ENCODE data around the gene BCOR.
A peak's percentile ranks its signal among the peaks of the same experiment; 100 is the strongest.

Gene BCOR

GRCh38 chrX:40013266-40014195 is 84.2 kb downstream of the BCOR start:
- peak; percentile 59 for DNase-seq

- no peak for DNase-seq
These were observed 84.9 kb downstream of the BCOR start for GRCh38 chrX:40012868-40013265.

GRCh38 chrX:40012039-40012867 is 85.5 kb downstream of the BCOR start:
- no peak for DNase-seq

GRCh38 chrX:40011322-40012038 is 86.3 kb downstream of the BCOR start:
- DNase-seq, result no peak

- DNase-seq, result no peak
These were observed 87.0 kb downstream of the BCOR start for GRCh38 chrX:40010550-40011321.

GRCh38 chrX:40009890-40010289 is 87.9 kb downstream of the BCOR start:
- DNase-seq, result no peak

- no peak for DNase-seq
These were observed 88.3 kb downstream of the BCOR start for GRCh38 chrX:40009462-40009851.

- DNase-seq, result no peak
These were observed 88.8 kb downstream of the BCOR start for GRCh38 chrX:40008791-40009461.

- DNase-seq, result no peak
These were observed 89.7 kb downstream of the BCOR start for GRCh38 chrX:40007756-40008705.

GRCh38 chrX:40007131-40007755 is 90.5 kb downstream of the BCOR start:
- DNase-seq, result no peak

- DNase-seq, result no peak
These were observed 91.4 kb downstream of the BCOR start for GRCh38 chrX:40006106-40007017.

GRCh38 chrX:40005292-40006011 is 92.3 kb downstream of the BCOR start:
- DNase-seq, result no peak

GRCh38 chrX:40004921-40005291 is 92.9 kb downstream of the BCOR start:
- no peak for DNase-seq

GRCh38 chrX:40004246-40004535 is 93.6 kb downstream of the BCOR start:
- DNase-seq, result no peak

- DNase-seq, result no peak
These were observed 94.1 kb downstream of the BCOR start for GRCh38 chrX:40003428-40004245.

GRCh38 chrX:40003071-40003427 is 94.7 kb downstream of the BCOR start:
- DNase-seq, result no peak

All from OCI-M1 (cell line).